GM18951 (cell line): Measurements from ENCODE around the gene STUB1.

Source experiments
- POLR2A ChIP-seq: IDR thresholded peaks from 4 replicates; pipeline ENCODE4 v1.6.1; 2011; ENCODE audit warnings: mild to moderate bottlenecking; ENCODE audit not compliant: insufficient read length, insufficient read depth; ENCODE audit errors: extremely low read depth
- in situ Hi-C: fragments of 300-500 bp; cut with MboI; formaldehyde crosslinking; loops from one replicate; pipeline ENCODE4 v1.12.0; 2022; ENCODE audit warnings: low sequenced_read_pairs, mixed read lengths, inconsistent platforms; ENCODE audit not compliant: unreplicated experiment

STUB1 gene

DNA sequence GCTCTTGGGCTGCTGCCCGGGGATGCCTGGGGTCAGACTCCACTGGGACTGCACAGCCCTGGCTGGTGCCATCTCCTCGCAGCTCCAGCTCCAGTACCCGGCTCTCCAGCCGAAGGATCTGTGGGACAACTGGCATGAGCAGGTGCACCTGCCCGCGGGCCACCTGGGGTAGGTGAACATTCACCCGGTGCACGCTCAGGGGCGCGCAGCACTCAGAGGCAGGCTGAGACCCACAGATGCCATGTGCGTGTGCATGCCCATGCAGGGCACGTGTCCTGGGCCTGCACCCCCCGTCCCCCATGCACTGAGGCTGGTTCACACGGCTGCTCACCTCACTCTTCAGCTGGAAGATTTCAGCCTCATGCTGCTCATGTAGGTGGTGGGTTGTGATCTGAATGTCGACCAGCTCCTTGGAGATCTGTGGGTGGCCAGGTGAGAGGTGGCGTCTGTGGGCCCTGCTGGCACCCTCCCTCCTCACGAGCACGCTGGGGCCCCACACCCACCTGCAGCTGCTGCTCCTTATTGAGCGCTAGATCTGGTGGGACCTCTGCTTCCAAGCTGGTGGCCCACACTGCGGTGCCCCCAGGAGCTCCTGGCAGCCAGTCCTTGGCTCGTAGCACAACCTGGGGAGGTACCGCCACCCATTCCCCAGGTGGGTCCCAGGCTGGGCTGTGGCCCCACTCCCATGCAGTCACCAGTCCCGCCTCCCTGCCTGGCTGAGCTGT is 45.4 kb downstream of the STUB1 start:
- no peak for TF ChIP-seq POLR2A

DNA sequence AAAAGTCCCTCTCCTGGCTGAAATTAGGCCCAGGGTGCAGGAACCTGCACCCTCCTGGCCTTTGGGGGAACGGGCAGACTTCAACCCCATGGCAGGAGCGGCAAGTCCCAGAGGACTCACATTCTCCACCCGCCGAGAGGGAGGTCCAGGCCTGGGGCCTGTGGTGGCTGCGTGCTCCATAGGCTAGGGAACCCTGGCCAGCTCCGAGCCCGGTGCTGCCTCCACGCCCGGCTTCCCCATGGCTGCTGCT is 45.9 kb downstream of the STUB1 start:
- TF ChIP-seq POLR2A, result no peak
- in situ Hi-C loops, result no loop called here

More for the DNA sequence above, 45.4 kb downstream of the STUB1 start:
- in situ Hi-C loops, result no loop called here

DNA sequence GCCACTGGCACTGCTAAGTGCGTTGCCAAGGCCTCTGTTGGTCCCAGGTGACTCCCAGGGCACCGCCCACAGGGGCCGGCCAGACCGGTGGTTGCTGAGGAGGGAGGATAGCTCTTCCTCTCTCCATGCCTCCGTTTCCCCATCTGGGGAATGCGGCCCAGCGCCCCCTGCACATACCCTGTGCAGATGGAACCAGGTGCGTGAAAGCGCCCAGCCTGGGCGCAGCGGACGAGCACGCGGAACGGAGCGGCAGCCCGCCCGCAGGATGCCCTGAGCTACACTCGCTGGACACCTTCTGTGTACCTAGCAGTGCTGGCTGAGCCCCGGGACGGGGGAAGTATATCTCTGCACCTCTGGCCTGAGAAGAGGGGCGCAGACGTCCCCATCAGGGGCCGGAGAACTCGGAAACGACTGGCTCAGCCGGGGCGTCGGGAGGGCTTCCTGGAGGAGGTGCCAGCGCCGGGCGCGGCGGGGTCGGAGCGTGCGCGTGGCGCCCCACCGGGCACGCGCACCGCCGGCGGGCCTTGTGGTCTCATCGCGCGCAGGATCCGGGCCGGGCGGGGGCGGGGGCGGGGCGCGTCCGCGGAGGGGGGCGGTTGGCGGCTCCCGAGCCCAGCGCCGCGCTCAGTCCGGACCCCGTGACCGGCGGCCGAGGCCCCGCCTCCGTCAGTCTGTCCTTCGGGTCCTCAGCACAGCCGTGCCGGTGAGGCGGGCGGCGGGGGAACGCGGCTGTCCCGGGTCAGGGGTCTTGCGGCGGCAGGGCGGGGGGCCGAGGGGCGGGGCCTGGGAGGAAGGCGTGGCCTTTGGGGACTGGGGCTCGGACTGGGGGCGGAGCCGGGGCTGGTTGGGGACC is 46.5 kb downstream of the STUB1 start, which contains the start of the genes CCDC78 and HAGHL:
Gene CCDC78 (minus strand): TSS at position 6 of the 853 bp plus-strand sequence. CDS start 76 bp downstream, outside the sequence.
Gene HAGHL (plus strand): TSS at position 669 of the 853 bp plus-strand sequence. CDS start 404 bp downstream, outside the sequence.
- in situ Hi-C loops, result no loop called here
- TF ChIP-seq POLR2A, result no peak

DNA sequence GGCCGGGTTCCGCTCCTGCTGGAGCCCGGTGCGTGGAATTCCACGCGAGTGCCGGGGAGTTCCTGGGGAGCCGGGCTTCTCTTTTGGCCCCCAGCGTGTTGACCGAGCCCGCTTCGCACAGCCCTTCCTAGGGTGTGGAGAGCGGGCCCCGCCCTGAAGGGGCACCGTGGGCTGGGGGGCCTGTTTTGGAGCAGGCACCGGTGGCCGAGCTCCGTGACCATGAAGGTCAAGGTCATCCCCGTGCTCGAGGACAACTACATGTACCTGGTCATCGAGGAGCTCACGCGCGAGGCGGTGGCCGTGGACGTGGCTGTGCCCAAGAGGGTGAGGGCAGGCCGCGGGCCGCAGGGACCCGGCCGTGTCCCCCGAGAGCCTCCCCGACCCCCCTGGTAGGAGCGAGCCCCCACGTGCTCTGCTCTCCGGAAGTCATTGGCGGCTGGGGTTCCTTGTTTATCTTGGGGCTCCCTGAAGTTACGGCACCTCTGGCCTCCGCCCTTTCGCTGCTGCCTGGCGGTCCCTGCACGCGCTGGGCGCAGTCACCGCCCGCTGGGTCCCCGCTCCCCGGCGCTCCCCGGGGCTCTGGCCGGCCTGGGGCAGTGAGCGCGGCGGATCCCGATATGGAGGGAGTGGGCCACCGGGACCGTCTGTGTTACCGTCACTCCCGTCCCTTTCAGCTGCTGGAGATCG is 47.2 kb downstream of the STUB1 start:
- TF ChIP-seq POLR2A, result peak; percentile 45
- in situ Hi-C loops, result no loop called here

DNA sequence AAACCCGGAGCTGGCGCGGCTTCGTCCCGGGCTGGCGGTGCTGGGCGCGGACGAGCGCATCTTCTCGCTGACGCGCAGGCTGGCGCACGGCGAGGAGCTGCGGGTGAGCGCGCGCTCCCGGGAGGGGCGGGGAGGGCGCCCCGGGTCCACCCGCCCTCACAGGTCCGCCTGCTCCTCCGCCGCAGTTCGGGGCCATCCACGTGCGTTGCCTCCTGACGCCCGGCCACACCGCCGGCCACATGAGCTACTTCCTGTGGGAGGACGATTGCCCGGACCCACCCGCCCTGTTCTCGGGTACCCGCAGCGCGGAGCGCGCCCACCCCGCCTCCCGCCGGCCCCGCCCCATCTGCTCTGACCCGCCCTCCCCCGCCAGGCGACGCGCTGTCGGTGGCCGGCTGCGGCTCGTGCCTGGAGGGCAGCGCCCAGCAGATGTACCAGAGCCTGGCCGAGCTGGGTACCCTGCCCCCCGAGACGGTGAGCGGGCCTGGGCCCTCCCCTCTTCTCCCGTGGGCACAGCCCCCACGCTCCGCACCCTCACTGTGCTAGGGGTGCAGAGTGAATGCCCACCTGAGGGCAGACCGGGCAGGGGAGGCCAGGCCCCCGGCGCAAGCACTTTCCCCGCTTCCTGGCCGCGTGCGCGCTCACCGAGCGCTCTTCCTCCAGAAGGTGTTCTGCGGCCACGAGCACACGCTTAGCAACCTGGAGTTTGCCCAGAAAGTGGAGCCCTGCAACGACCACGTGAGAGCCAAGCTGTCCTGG is 48.1 kb downstream of the STUB1 start:
- in situ Hi-C loops, result no loop called here
- TF ChIP-seq POLR2A, result peak; percentile 48

DNA sequence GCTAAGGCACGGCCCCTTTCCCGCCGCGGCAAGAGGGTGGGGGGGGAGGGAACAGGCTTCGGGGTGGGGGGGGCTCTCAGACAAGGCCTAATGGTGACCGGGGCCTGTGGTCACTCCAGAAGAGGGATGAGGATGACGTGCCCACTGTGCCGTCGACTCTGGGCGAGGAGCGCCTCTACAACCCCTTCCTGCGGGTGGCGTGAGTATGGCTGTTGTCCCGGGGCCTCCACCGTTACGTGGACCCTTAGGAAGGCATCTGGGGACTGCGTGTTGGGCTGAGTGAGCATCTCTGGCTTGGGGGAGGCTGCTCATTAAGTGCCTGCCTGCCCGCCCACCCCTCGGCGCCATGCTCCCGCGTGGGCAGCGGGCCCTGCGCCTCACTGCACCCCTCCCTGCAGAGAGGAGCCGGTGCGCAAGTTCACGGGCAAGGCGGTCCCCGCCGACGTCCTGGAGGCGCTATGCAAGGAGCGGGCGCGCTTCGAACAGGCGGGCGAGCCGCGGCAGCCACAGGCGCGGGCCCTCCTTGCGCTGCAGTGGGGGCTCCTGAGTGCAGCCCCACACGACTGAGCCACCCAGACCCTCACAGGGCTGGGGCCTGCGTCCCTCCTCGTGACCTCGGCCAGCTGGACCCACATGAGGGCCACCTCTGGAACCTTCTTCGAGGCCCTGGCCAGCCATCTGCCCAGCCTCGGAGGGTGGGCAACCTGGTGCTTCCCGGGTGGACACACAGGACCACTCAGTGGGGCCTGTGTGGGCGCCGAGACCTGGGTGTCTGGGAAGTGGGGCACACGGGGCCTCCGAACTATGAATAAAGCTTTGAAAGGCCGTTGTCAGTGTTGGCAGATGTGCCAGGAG is 48.9 kb downstream of the STUB1 start:
- TF ChIP-seq POLR2A, result peak; percentile 16
- in situ Hi-C loops, result no loop called here

DNA sequence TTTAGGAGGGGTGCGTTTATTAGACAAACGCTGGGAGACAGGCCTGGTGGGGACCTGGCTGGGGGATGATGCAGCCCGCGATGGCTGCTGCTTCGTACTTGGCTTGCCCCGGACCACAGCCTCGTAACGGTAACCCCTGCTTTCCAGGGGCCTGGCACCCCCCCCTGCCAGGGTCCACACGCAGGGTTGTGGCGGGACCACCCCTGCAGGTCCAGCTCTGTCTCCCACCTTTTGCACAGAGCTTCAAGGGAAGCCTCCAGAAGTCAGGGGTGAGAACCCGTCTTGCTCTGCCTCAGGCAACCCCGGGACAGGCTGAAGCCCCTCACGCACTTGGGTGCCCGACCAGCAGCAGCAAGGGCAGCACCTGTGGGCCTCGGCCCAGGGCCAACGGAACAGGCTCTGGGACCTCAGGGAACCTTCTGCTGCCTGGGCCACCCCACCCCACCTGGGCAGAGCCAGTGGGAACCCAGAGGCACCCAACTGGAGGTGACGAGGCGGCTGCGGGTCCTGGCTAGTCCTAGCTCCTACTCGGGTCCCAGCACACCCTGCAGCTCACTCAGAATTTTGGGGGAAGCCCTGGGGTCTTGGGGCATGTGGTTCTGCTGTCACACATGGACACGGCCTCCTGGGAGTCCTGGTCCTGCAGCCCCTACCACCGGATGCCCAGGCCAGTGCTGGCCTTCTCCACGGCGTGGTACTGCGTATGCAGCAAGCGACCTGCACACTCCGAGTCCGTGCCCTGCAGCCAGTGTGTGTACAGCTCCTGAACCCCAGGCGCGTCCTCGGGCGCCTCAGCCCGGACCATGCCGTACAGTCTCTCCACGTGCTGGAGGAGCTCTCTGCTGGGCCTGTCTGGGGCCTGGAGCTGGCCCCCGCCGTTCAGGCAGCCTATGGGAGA is 49.8 kb downstream of the STUB1 start:
- in situ Hi-C loops, result no loop called here
- no peak for TF ChIP-seq POLR2A

DNA sequence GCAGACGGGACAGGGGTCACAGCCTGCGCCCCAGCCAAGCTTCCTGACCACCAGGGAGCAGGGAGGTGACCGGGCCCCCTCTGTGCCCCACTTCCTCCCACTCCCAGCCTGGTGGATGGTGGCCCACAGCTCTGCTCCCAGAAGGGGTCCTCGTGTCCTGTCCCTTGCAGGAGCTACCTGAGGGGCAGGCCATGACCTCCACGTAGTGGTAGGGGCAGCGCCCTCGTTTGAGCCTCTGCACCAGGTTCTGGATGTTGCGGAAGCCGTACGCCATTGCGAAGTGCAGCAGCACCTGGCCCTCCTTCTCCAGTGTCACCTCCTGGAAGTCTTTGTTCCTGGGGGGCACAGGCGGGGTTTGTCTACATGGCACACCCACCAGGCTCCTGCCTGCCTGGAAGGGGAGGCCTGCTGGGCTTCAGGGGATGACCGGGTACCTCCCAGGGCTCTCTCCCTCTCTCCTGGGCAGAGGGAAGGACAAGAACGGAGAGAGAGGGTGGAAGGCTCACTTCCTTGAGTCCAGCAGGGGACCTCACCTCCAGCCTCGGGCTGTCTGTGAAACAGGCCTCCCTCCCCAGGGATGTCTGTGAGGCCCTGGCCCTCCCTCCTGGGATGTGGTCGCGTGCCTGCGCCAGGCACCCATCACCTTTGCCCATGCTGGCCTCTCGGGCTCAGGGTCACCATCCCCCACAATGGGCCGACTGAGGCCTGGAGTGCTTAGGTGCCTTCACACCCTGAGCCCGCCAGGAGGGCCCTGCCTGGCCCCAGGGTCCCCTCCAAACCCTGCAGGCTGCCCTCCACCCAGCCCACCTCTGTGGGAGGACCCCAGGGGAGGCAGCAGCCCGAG is 50.7 kb downstream of the STUB1 start:
- in situ Hi-C loops, result no loop called here
- TF ChIP-seq POLR2A, result no peak

DNA sequence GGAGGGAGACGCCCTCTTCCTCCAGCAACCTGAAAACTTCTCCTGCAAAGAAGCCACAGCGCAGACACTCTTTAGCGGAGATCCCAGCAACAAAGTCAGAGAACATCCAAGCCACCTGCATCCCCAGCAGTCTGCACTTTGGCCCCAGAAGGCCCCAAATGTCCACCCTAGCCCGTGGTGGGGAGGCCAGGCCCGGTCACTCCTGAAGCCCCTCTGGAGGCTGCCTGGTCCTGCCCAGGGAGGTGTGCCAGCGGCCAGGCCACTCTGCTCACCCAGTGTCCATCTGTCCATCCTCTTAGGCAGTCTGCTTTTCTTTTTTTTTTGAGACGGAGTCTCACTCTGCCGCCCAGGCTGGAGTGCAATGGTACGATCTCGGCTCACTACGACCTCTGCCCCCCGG is 52.1 kb downstream of the STUB1 start:
- in situ Hi-C loops, result no loop called here
- TF ChIP-seq POLR2A, result no peak
